Fibroblast of lung (primary cell): ENCODE data around the gene QARS1. TPM values are rescaled to one million over a fixed set of nuclear protein-coding genes. Genes with fewer than 3 reads are reported as not detected.

Experiments used
- DNase-seq, 2 donors: peaks; one replicate each; pipeline versions ENCODE4 v3.0.0 to v3.0.0-alpha.2; 2010; ENCODE audit warnings: low read depth in 2 of 2
- H2AFZ ChIP-seq: 2 replicates; pipeline ENCODE4 v1.5.1; 2012; ENCODE audit warnings: low read length, control low read depth, inconsistent platforms
- H3K27ac ChIP-seq: 2 replicates; pipeline ENCODE4 v1.5.1; 2011; ENCODE audit warnings: low read length, control low read depth; ENCODE audit not compliant: insufficient read depth
- H3K27me3 ChIP-seq: 2 replicates; pipeline ENCODE4 v1.5.1; 2011; ENCODE audit warnings: mild to moderate bottlenecking, low read length; ENCODE audit not compliant: control insufficient read depth, insufficient read depth
- H3K36me3 ChIP-seq: 2 replicates; pipeline ENCODE4 v1.5.1; 2011; ENCODE audit warnings: low read length; ENCODE audit not compliant: control insufficient read depth, insufficient read depth
- H3K4me1 ChIP-seq: 2 replicates; pipeline ENCODE4 v1.5.1; 2011; ENCODE audit warnings: low read length; ENCODE audit not compliant: control insufficient read depth, insufficient read depth; ENCODE audit errors: extremely low read depth
- H3K4me2 ChIP-seq: 2 replicates; pipeline ENCODE4 v1.5.1; 2011; ENCODE audit warnings: low read length, control low read depth; ENCODE audit not compliant: insufficient read depth; ENCODE audit errors: extremely low read depth
- H3K4me3 ChIP-seq, 4 experiments: fragments of 200-600 bp in 1 of 4; sonication (generic) in 1 of 4; replicated peaks in 1 of 4; 2 replicates each; pipeline ENCODE4 v1.5.1; 2011 to 2016; ENCODE audit warnings: low read length in 4 of 4, low read depth in 3 of 4, mild to moderate bottlenecking in 3 of 4, control low read depth in 2 of 4, inconsistent platforms in 1 of 4, mixed read lengths in 1 of 4; ENCODE audit not compliant: insufficient read depth in 1 of 4; ENCODE audit errors: control extremely low read depth in 1 of 4
- H3K79me2 ChIP-seq: 2 replicates; pipeline ENCODE4 v1.5.1; 2012; ENCODE audit warnings: mild to moderate bottlenecking, low read length, inconsistent platforms; ENCODE audit not compliant: control insufficient read depth, insufficient read depth
- H3K9ac ChIP-seq: 2 replicates; pipeline ENCODE4 v1.5.1; 2011; ENCODE audit warnings: mild to moderate bottlenecking, low read length, control low read depth; ENCODE audit not compliant: insufficient read depth
- H3K9me3 ChIP-seq: 2 replicates; pipeline ENCODE4 v1.5.1; 2012; ENCODE audit warnings: low read depth, low read length; ENCODE audit not compliant: control insufficient read depth, insufficient read depth
- H4K20me1 ChIP-seq: 2 replicates; pipeline ENCODE4 v1.5.1; 2011; ENCODE audit warnings: low read length; ENCODE audit not compliant: control insufficient read depth, insufficient read depth; ENCODE audit errors: extremely low read depth
- CTCF ChIP-seq, 2 donors: IDR thresholded peaks in 1 of 2; conservative IDR thresholded peaks in 1 of 2; 1 replicate in 1 of 2; 2 replicates in 1 of 2; pipeline ENCODE4 v1.5.1; 2011 to 2012; ENCODE audit warnings: low read length in 2 of 2, control low read depth in 1 of 2, inconsistent platforms in 1 of 2, low read depth in 1 of 2, mild to moderate bottlenecking in 1 of 2
- EZH2 ChIP-seq: IDR thresholded peaks from 2 replicates; pipeline ENCODE4 v1.5.1; 2012; ENCODE audit warnings: low read length, control low read depth, mild to moderate bottlenecking; ENCODE audit errors: missing control alignments
- polyA plus RNA-seq, 2 donors: library from polyadenylated mRNA; depleted of rRNA in 1 of 2; stranded (reverse) in 1 of 2; unstranded in 1 of 2; fragments of >200 nt; gene quantifications; 2 replicates each; pipeline ENCODE4 v1.2.1, GENCODE V29; 2011 to 2012; ENCODE audit warnings: missing spikeins in 1 of 2
- total RNA-seq: library from RNA; depleted of rRNA; stranded (reverse); fragments of >200 nt; gene quantifications from 2 replicates; pipeline ENCODE4 v1.2.1, GENCODE V29; 2014

Gene QARS1
- total and polyA plus RNA-seq, 2 donors (not counting 1 experiment from before 2014, with no cell fraction given) = 164 to 304 TPM

- H2AFZ ChIP-seq = no peak overlapping the region
- H3K9me3 ChIP-seq = no peaks in the 10 kb centered on the region
- no peaks in the 10 kb centered on the region for H4K20me1 ChIP-seq
- H3K4me3 ChIP-seq = no peak overlapping the region
- no peak overlapping the region for H3K9ac ChIP-seq
- H3K79me2 ChIP-seq = no peaks in the 10 kb centered on the region
- no peak overlapping the region for H3K27ac ChIP-seq
- TF ChIP-seq EZH2 (no peak), CTCF (conservative IDR thresholded peaks at IDR 0.05 in 1 of 2, IDR thresholded peaks at IDR 0.05 in 1 of 2; ENCODE audit: low read depth in 1 of 2, low read length in 2 of 2) (no peak)
- no peaks in the 10 kb centered on the region for H3K4me1 ChIP-seq
- peaks cover 49% of the 10 kb centered on the region for H3K36me3 ChIP-seq
- no peak overlapping the region for H3K4me2 ChIP-seq
- DNase-seq = no peak
- H3K27me3 ChIP-seq = no peaks in the 10 kb centered on the region
Observed at GRCh38 chr3:49111347-49111746, 6.8 kb upstream of the QARS1 start.

- H3K9ac ChIP-seq = no peak overlapping the region
- no peak for DNase-seq
- H3K4me1 ChIP-seq = no peaks in the 10 kb centered on the region
- no peak overlapping the region for H3K4me2 ChIP-seq
- H3K4me3 ChIP-seq = no peak overlapping the region
- no peaks in the 10 kb centered on the region for H3K9me3 ChIP-seq
- H2AFZ ChIP-seq = no peak overlapping the region
- H3K79me2 ChIP-seq = no peaks in the 10 kb centered on the region
- no peaks in the 10 kb centered on the region for H4K20me1 ChIP-seq
- no peak for TF ChIP-seq EZH2
- H3K27ac ChIP-seq = no peak overlapping the region
- no peaks in the 10 kb centered on the region for H3K27me3 ChIP-seq
- H3K36me3 ChIP-seq = peaks cover 44% of the 10 kb centered on the region
Observed at GRCh38 chr3:49110780-49111179, 6.2 kb upstream of the QARS1 start.

DNA sequence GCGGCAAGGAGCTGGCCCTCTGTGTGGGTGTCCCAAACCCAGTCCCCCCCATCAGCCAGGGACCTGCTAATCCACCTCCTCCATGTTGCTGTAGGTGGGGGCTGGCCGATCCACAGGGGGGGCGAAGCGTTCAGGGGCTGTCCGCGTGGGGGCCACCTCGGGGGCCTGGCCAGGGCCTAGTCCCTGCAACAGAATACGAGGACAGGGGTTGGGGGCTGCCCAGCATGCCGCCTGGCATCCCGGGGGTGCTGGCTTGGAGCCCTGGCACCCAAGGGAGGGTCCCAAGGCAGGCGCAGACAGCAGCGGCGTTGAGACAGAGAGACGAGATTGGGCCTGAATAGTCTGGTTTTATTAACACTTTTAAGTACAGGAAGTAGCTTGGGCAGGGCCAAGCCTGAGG, 3.8 kb upstream of the QARS1 start:
- no peak overlapping the region for H3K4me2 ChIP-seq
- no peaks in the 10 kb centered on the region for H4K20me1 ChIP-seq
- peaks cover 4% of the 10 kb centered on the region for H3K4me1 ChIP-seq
- no peak overlapping the region for H3K9ac ChIP-seq
- H3K27me3 ChIP-seq = no peaks in the 10 kb centered on the region
- no peak for DNase-seq
- no peaks in the 10 kb centered on the region for H3K9me3 ChIP-seq
- no peak overlapping the region for H3K27ac ChIP-seq
- H2AFZ ChIP-seq = no peak overlapping the region
- peaks cover 11% of the 10 kb centered on the region for H3K79me2 ChIP-seq
- H3K4me3 ChIP-seq = no peak overlapping the region
- peaks cover 29% of the 10 kb centered on the region for H3K36me3 ChIP-seq
- TF ChIP-seq EZH2 (no peak), CTCF (conservative IDR thresholded peaks at IDR 0.05 in 1 of 2, IDR thresholded peaks at IDR 0.05 in 1 of 2; ENCODE audit: low read depth in 1 of 2, low read length in 2 of 2) (no peak)
